ENCODE measurements around the gene NECTIN2.
A peak's percentile ranks its signal among the peaks of the same experiment; 100 is the strongest.
"Not testable (repeated sequence)": the region's sequence is repeated elsewhere in the genome, so short reads cannot be mapped to it uniquely, and the experiment has no call there.

The NECTIN2 gene

GRCh38 chr19:44850641-44851109 lies 4.6 kb downstream of the NECTIN2 start:
- Histone ChIP-seq H3K27me3 (ENCODE audit: control insufficient read depth in 1 of 2, insufficient read depth in 2 of 2, low read length in 2 of 2) (no peaks in the 10 kb centered on the region), H3K9me3 (ENCODE audit: control insufficient read depth in 1 of 2, low read length in 2 of 2) (no peaks in the 10 kb centered on the region), H3K4me1 (ENCODE audit: control insufficient read depth in 1 of 2, insufficient read depth in 2 of 2, low read length in 2 of 2) (peaks cover 7 to 17% of the 10 kb centered on the region in 2 donors), H3K27ac (ENCODE audit: low read depth, low read length) (no peak overlapping the region), H3K36me3 (ENCODE audit: control insufficient read depth in 1 of 2, insufficient read depth in 2 of 2, low read length in 2 of 2) (no peaks in the 10 kb centered on the region), H3K9ac (ENCODE audit: low read depth in 1 of 2, low read length in 2 of 2) (no peak overlapping the region), H3K4me3 (ENCODE audit: low read depth in 1 of 2, low read length in 2 of 2) (no peak overlapping the region)

DNA sequence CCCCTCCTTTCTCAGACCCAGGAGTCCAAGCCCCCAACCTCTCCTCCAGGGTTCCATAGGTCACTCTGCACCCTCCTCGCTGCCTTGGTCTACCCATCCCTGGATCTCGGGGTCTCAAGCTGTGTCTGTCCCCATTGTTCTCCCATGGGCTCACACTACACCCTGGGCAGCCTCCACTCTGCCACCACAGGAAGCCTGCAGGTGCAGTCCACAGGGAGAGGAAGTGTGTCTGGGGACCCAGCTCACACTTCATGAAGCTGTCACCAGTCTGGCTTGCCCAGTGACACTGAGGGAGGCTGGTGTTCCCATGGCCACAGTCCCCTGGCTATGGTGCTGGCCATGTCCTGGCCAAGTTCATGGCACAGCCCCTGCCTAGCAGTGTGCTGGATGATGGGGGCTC lies 5.3 kb downstream of the NECTIN2 start:
- no peak overlapping the region for H3K4me3 ChIP-seq (ENCODE audit: low read depth in 1 of 2, low read length in 2 of 2)
- H3K27ac ChIP-seq (ENCODE audit: low read depth, low read length), result no peak overlapping the region
- peaks cover 11 to 21% of the 10 kb centered on the region in 2 donors for H3K4me1 ChIP-seq (ENCODE audit: control insufficient read depth in 1 of 2, insufficient read depth in 2 of 2, low read length in 2 of 2)
- H3K9ac ChIP-seq (ENCODE audit: low read depth in 1 of 2, low read length in 2 of 2), result no peak overlapping the region
- H3K9me3 ChIP-seq (ENCODE audit: control insufficient read depth in 1 of 2, low read length in 2 of 2), result no peaks in the 10 kb centered on the region
- no peaks in the 10 kb centered on the region for H3K36me3 ChIP-seq (ENCODE audit: control insufficient read depth in 1 of 2, insufficient read depth in 2 of 2, low read length in 2 of 2)
- no peaks in the 10 kb centered on the region for H3K27me3 ChIP-seq (ENCODE audit: control insufficient read depth in 1 of 2, insufficient read depth in 2 of 2, low read length in 2 of 2)

- H3K27ac ChIP-seq (ENCODE audit: low read depth, low read length), result no peak overlapping the region
- no peaks in the 10 kb centered on the region for H3K9me3 ChIP-seq (ENCODE audit: control insufficient read depth in 1 of 2, low read length in 2 of 2)
- H3K9ac ChIP-seq (ENCODE audit: low read depth in 1 of 2, low read length in 2 of 2), result no peak overlapping the region
- H3K4me3 ChIP-seq (ENCODE audit: low read depth in 1 of 2, low read length in 2 of 2), result no peak overlapping the region
- H3K4me1 ChIP-seq (ENCODE audit: control insufficient read depth in 1 of 2, insufficient read depth in 2 of 2, low read length in 2 of 2), result peaks cover 12 to 17% of the 10 kb centered on the region in 2 donors
- no peaks in the 10 kb centered on the region for H3K27me3 ChIP-seq (ENCODE audit: control insufficient read depth in 1 of 2, insufficient read depth in 2 of 2, low read length in 2 of 2)
- H3K36me3 ChIP-seq (ENCODE audit: control insufficient read depth in 1 of 2, insufficient read depth in 2 of 2, low read length in 2 of 2), result peaks cover 0 to 8% of the 10 kb centered on the region in 2 donors
Measured at GRCh38 chr19:44855606-44856005, 9.5 kb downstream of the NECTIN2 start.

GRCh38 chr19:44856421-44857083 lies 10.5 kb downstream of the NECTIN2 start:
- no peak overlapping the region for H3K4me3 ChIP-seq (ENCODE audit: low read depth in 1 of 2, low read length in 2 of 2)
- H3K9ac ChIP-seq (ENCODE audit: low read depth in 1 of 2, low read length in 2 of 2), result no peak overlapping the region
- no peak overlapping the region for H3K27ac ChIP-seq (ENCODE audit: low read depth, low read length)
- H3K4me1 ChIP-seq (ENCODE audit: control insufficient read depth in 1 of 2, insufficient read depth in 2 of 2, low read length in 2 of 2), result peaks cover 12 to 17% of the 10 kb centered on the region in 2 donors
- peaks cover 0 to 14% of the 10 kb centered on the region in 2 donors for H3K36me3 ChIP-seq (ENCODE audit: control insufficient read depth in 1 of 2, insufficient read depth in 2 of 2, low read length in 2 of 2)
- no peaks in the 10 kb centered on the region for H3K27me3 ChIP-seq (ENCODE audit: control insufficient read depth in 1 of 2, insufficient read depth in 2 of 2, low read length in 2 of 2)
- no peaks in the 10 kb centered on the region for H3K9me3 ChIP-seq (ENCODE audit: control insufficient read depth in 1 of 2, low read length in 2 of 2)

- Histone ChIP-seq H3K4me1 (ENCODE audit: control insufficient read depth in 1 of 2, insufficient read depth in 2 of 2, low read length in 2 of 2) (peaks cover 12 to 17% of the 10 kb centered on the region in 2 donors), H3K36me3 (ENCODE audit: control insufficient read depth in 1 of 2, insufficient read depth in 2 of 2, low read length in 2 of 2) (peaks cover 0 to 14% of the 10 kb centered on the region in 2 donors), H3K27me3 (ENCODE audit: control insufficient read depth in 1 of 2, insufficient read depth in 2 of 2, low read length in 2 of 2) (no peaks in the 10 kb centered on the region), H3K27ac (ENCODE audit: low read depth, low read length) (peak overlapping the region; percentile 10), H3K9ac (ENCODE audit: low read depth in 1 of 2, low read length in 2 of 2) (no peak overlapping the region), H3K4me3 (ENCODE audit: low read depth in 1 of 2, low read length in 2 of 2) (no peak overlapping the region), H3K9me3 (ENCODE audit: control insufficient read depth in 1 of 2, low read length in 2 of 2) (no peaks in the 10 kb centered on the region)
Measured at GRCh38 chr19:44857837-44858236, 11.7 kb downstream of the NECTIN2 start.

GRCh38 chr19:44861576-44861975 lies 15.5 kb downstream of the NECTIN2 start:
- not testable (repeated sequence) for H3K4me3 ChIP-seq (ENCODE audit: low read depth in 1 of 2, low read length in 2 of 2); H3K9me3 ChIP-seq (ENCODE audit: control insufficient read depth in 1 of 2, low read length in 2 of 2); H3K27me3 ChIP-seq (ENCODE audit: control insufficient read depth in 1 of 2, insufficient read depth in 2 of 2, low read length in 2 of 2); H3K27ac ChIP-seq (ENCODE audit: low read depth, low read length); H3K9ac ChIP-seq (ENCODE audit: low read depth in 1 of 2, low read length in 2 of 2)
- Histone ChIP-seq H3K4me1 (ENCODE audit: control insufficient read depth in 1 of 2, insufficient read depth in 2 of 2, low read length in 2 of 2) (peaks cover 7 to 12% of the 10 kb centered on the region in 2 donors), H3K36me3 (ENCODE audit: control insufficient read depth in 1 of 2, insufficient read depth in 2 of 2, low read length in 2 of 2) (peaks cover 0 to 21% of the 10 kb centered on the region in 2 donors)

- H3K9me3 ChIP-seq (ENCODE audit: control insufficient read depth in 1 of 2, low read length in 2 of 2), result no peaks in the 10 kb centered on the region
- no peak overlapping the region for H3K4me3 ChIP-seq (ENCODE audit: low read depth in 1 of 2, low read length in 2 of 2)
- H3K27me3 ChIP-seq (ENCODE audit: control insufficient read depth in 1 of 2, insufficient read depth in 2 of 2, low read length in 2 of 2), result no peaks in the 10 kb centered on the region
- H3K27ac ChIP-seq (ENCODE audit: low read depth, low read length), result no peak overlapping the region
- H3K4me1 ChIP-seq (ENCODE audit: control insufficient read depth in 1 of 2, insufficient read depth in 2 of 2, low read length in 2 of 2), result peaks cover 2 to 3% of the 10 kb centered on the region in 2 donors
- H3K36me3 ChIP-seq (ENCODE audit: control insufficient read depth in 1 of 2, insufficient read depth in 2 of 2, low read length in 2 of 2), result peaks cover 0 to 21% of the 10 kb centered on the region in 2 donors
- H3K9ac ChIP-seq (ENCODE audit: low read depth in 1 of 2, low read length in 2 of 2), result no peak overlapping the region
Measured at GRCh38 chr19:44863990-44864389, 17.9 kb downstream of the NECTIN2 start.

DNA sequence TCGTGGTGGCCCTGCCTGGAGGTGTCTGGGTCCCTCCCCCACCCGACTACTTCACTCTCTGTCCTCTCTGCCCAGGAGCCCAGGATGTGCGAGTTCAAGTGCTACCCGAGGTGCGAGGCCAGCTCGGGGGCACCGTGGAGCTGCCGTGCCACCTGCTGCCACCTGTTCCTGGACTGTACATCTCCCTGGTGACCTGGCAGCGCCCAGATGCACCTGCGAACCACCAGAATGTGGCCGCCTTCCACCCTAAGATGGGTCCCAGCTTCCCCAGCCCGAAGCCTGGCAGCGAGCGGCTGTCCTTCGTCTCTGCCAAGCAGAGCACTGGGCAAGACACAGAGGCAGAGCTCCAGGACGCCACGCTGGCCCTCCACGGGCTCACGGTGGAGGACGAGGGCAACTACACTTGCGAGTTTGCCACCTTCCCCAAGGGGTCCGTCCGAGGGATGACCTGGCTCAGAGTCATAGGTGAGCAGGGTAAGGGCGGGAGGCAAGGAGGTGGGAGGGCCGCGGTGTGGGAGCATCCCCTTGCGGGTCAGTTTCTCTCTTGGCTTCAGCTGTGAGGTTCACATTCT lies 19.2 kb downstream of the NECTIN2 start:
- Histone ChIP-seq H3K36me3 (ENCODE audit: control insufficient read depth in 1 of 2, insufficient read depth in 2 of 2, low read length in 2 of 2) (peaks cover 0 to 17% of the 10 kb centered on the region in 2 donors), H3K27ac (ENCODE audit: low read depth, low read length) (no peak overlapping the region), H3K27me3 (ENCODE audit: control insufficient read depth in 1 of 2, insufficient read depth in 2 of 2, low read length in 2 of 2) (no peaks in the 10 kb centered on the region), H3K9me3 (ENCODE audit: control insufficient read depth in 1 of 2, low read length in 2 of 2) (no peaks in the 10 kb centered on the region), H3K4me3 (ENCODE audit: low read depth in 1 of 2, low read length in 2 of 2) (no peak overlapping the region), H3K9ac (ENCODE audit: low read depth in 1 of 2, low read length in 2 of 2) (no peak overlapping the region), H3K4me1 (ENCODE audit: control insufficient read depth in 1 of 2, insufficient read depth in 2 of 2, low read length in 2 of 2) (peaks cover 8 to 9% of the 10 kb centered on the region in 2 donors)

DNA sequence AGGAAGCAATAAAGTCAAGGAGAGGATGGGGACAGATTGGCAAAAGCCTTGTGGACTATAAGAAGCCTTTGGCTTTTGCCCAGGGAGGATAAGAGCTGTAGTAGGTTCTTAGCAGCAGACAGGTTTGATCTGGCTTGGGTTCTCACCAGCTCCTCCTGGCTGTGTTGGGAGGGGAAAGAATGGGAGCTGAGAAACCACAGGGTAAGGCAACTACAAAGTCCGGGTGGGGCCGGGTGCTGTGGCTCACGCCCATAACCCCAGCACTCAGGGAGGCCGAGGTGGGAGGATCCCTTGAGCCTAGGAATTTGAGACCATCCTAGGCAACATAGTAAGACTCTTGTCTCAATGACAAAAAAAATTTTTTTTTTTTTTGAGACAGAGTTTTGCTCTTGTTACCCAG lies 20.6 kb downstream of the NECTIN2 start:
- no peak overlapping the region for H3K4me3 ChIP-seq (ENCODE audit: low read depth in 1 of 2, low read length in 2 of 2)

GRCh38 chr19:44867578-44867977 lies 21.5 kb downstream of the NECTIN2 start:
- peaks cover 6 to 23% of the 10 kb centered on the region in 2 donors for H3K36me3 ChIP-seq (ENCODE audit: control insufficient read depth in 1 of 2, insufficient read depth in 2 of 2, low read length in 2 of 2)
- no peaks in the 10 kb centered on the region for H3K27me3 ChIP-seq (ENCODE audit: control insufficient read depth in 1 of 2, insufficient read depth in 2 of 2, low read length in 2 of 2)
- H3K9ac ChIP-seq (ENCODE audit: low read depth in 1 of 2, low read length in 2 of 2), result no peak overlapping the region
- no peak overlapping the region for H3K4me3 ChIP-seq (ENCODE audit: low read depth in 1 of 2, low read length in 2 of 2)
- peaks cover 9 to 11% of the 10 kb centered on the region in 2 donors for H3K4me1 ChIP-seq (ENCODE audit: control insufficient read depth in 1 of 2, insufficient read depth in 2 of 2, low read length in 2 of 2)
- no peak overlapping the region for H3K27ac ChIP-seq (ENCODE audit: low read depth, low read length)
- no peaks in the 10 kb centered on the region for H3K9me3 ChIP-seq (ENCODE audit: control insufficient read depth in 1 of 2, low read length in 2 of 2)

More for the DNA sequence above, 20.6 kb downstream of the NECTIN2 start:
- Histone ChIP-seq H3K9me3 (ENCODE audit: control insufficient read depth in 1 of 2, low read length in 2 of 2) (no peaks in the 10 kb centered on the region), H3K27me3 (ENCODE audit: control insufficient read depth in 1 of 2, insufficient read depth in 2 of 2, low read length in 2 of 2) (no peaks in the 10 kb centered on the region), H3K9ac (ENCODE audit: low read depth in 1 of 2, low read length in 2 of 2) (no peak overlapping the region), H3K27ac (ENCODE audit: low read depth, low read length) (no peak overlapping the region), H3K4me1 (ENCODE audit: control insufficient read depth in 1 of 2, insufficient read depth in 2 of 2, low read length in 2 of 2) (peaks cover 9 to 11% of the 10 kb centered on the region in 2 donors), H3K36me3 (ENCODE audit: control insufficient read depth in 1 of 2, insufficient read depth in 2 of 2, low read length in 2 of 2) (peaks cover 2 to 14% of the 10 kb centered on the region in 2 donors)
